H1 (cell line): Measurements from ENCODE around the gene RGS21. TPM values are rescaled to one million over a fixed set of nuclear protein-coding genes. Genes with fewer than 3 reads are reported as not detected.

Experiments
- CTCF ChIA-PET: fragments of 300-600 bp; sonication (Branson Sonifier 250); formaldehyde crosslinking; loops from one replicate; lab custom pipeline; 2021; ENCODE audit not compliant: partially characterized antibody; lab: Charles Lee
- POLR2A ChIA-PET: fragments of 300-600 bp; sonication (Branson Sonifier 250); formaldehyde crosslinking; loops from one replicate; lab custom pipeline; 2021; ENCODE audit warnings: inconsistent platforms; ENCODE audit not compliant: partially characterized antibody; lab: Charles Lee
- DNase-seq, 2 experiments: peaks; one replicate each; pipeline versions ENCODE4 v3.0.0 to v3.0.0-alpha.2; 2010 to 2022; ENCODE audit warnings: low spot score in 2 of 2, low read depth in 1 of 2, mixed read lengths in 1 of 2
- FAIRE-seq: peaks from 2 replicates; lab custom pipeline; 2011; peaks lifted over from hg19 to GRCh38; lab: Jason Lieb, UNC
- H2AFZ ChIP-seq: 2 replicates; pipeline ENCODE4 v1.8.1; 2012; ENCODE audit warnings: low read length, inconsistent platforms
- H2AK5ac ChIP-seq: 2 replicates; pipeline ENCODE4 v1.6.1; 2013; ENCODE audit warnings: low read depth, low read length
- H2BK120ac ChIP-seq: replicated peaks from 2 replicates; pipeline ENCODE3; 2013; ENCODE audit warnings: low read depth, low read length, inconsistent platforms
- H2BK12ac ChIP-seq: 2 replicates; pipeline ENCODE4 v1.6.1; 2013; ENCODE audit warnings: low read depth, low read length
- H2BK15ac ChIP-seq: 2 replicates; pipeline ENCODE4 v1.6.1; 2013; ENCODE audit warnings: low read length
- H2BK20ac ChIP-seq: 2 replicates; pipeline ENCODE4 v1.6.1; 2013; ENCODE audit warnings: low read length
- H2BK5ac ChIP-seq: 2 replicates; pipeline ENCODE4 v1.6.1; 2013; ENCODE audit warnings: low read depth, low read length
- H3K14ac ChIP-seq: 2 replicates; pipeline ENCODE4 v1.6.1; 2013; ENCODE audit warnings: inconsistent platforms; ENCODE audit not compliant: insufficient read length
- H3K18ac ChIP-seq: 2 replicates; pipeline ENCODE4 v1.6.1; 2013; ENCODE audit warnings: low read length; ENCODE audit errors: extremely low read depth
- H3K23ac ChIP-seq: 2 replicates; pipeline ENCODE4 v1.6.1; 2013; ENCODE audit warnings: inconsistent platforms; ENCODE audit not compliant: insufficient read length
- H3K23me2 ChIP-seq: 2 replicates; pipeline ENCODE4 v1.6.1; 2013; ENCODE audit warnings: low read depth, low read length
- H3K27ac ChIP-seq: 2 replicates; pipeline ENCODE4 v1.6.1; 2011; ENCODE audit warnings: low read depth, low read length, inconsistent platforms
- H3K27me3 ChIP-seq, 4 experiments: replicated peaks in 1 of 4; 1 replicate in 1 of 4; 2 replicates in 3 of 4; pipeline versions ENCODE4 v1.6.1 to v1.8.1; 2011 to 2013; ENCODE audit warnings: low read length in 3 of 4, mild to moderate bottlenecking in 3 of 4, inconsistent platforms in 2 of 4, mixed read lengths in 2 of 4, moderate library complexity in 1 of 4; ENCODE audit not compliant: control insufficient read depth in 3 of 4, insufficient read depth in 3 of 4; ENCODE audit errors: extremely low read depth in 1 of 4
- H3K36me3 ChIP-seq, 4 experiments: 2 replicates each; pipeline versions ENCODE4 v1.6.1 to v1.8.1; 2011 to 2013; ENCODE audit warnings: mild to moderate bottlenecking in 4 of 4, low read length in 3 of 4, moderate library complexity in 2 of 4, control low read depth in 1 of 4, inconsistent platforms in 1 of 4; ENCODE audit not compliant: insufficient read depth in 4 of 4, control insufficient read depth in 2 of 4
- H3K4ac ChIP-seq: replicated peaks from 2 replicates; pipeline ENCODE3; 2013; ENCODE audit warnings: low read length, low read depth, mixed read lengths, inconsistent platforms; ENCODE audit not compliant: insufficient read length
- H3K4me1 ChIP-seq, 4 experiments: replicated peaks in 1 of 4; 1 replicate in 1 of 4; 2 replicates in 3 of 4; pipeline versions ENCODE4 v1.6.1 to v1.8.1; 2011 to 2013; ENCODE audit warnings: low read length in 3 of 4, inconsistent platforms in 2 of 4, mixed read lengths in 1 of 4; ENCODE audit not compliant: insufficient read depth in 4 of 4, control insufficient read depth in 3 of 4
- H3K4me2 ChIP-seq, 2 experiments: 2 replicates each; pipeline versions ENCODE4 v1.6.1 to v1.8.1; 2011 to 2013; ENCODE audit warnings: low read depth in 2 of 2, low read length in 2 of 2, control low read depth in 1 of 2, inconsistent platforms in 1 of 2, mild to moderate bottlenecking in 1 of 2; ENCODE audit not compliant: insufficient read depth in 1 of 2
- H3K4me3 ChIP-seq, 4 experiments: fragments of 200-600, 300-600 bp in 1 of 4; sonication (generic), shearing (Covaris generic), sonication (Bioruptor Twin) in 1 of 4; 2 replicates each; pipeline versions ENCODE4 v1.5.1 to v1.8.1; 2011 to 2016; ENCODE audit warnings: low read length in 4 of 4, low read depth in 3 of 4, control low read depth in 2 of 4, inconsistent platforms in 2 of 4, mild to moderate bottlenecking in 2 of 4, mixed read lengths in 1 of 4, moderate library complexity in 1 of 4; ENCODE audit not compliant: insufficient read depth in 2 of 4; ENCODE audit errors: extremely low read depth in 1 of 4
- H3K56ac ChIP-seq: replicated peaks from 2 replicates; pipeline ENCODE3; 2013; ENCODE audit warnings: low read depth, mild to moderate bottlenecking, mixed read lengths, low read length, inconsistent platforms; ENCODE audit not compliant: insufficient read length
- H3K79me1 ChIP-seq: 2 replicates; pipeline ENCODE4 v1.6.1; 2013; ENCODE audit warnings: low read depth, low read length, control low read depth
- H3K79me2 ChIP-seq, 2 experiments: 2 replicates each; pipeline versions ENCODE4 v1.6.1 to v1.8.1; 2012 to 2013; ENCODE audit warnings: low read length in 2 of 2, mild to moderate bottlenecking in 2 of 2, inconsistent platforms in 1 of 2; ENCODE audit not compliant: insufficient read depth in 2 of 2, control insufficient read depth in 1 of 2
- H3K9ac ChIP-seq, 4 experiments: replicated peaks in 1 of 4; 1 replicate in 1 of 4; 2 replicates in 3 of 4; pipeline versions ENCODE4 v1.6.1 to v1.8.1; 2011 to 2013; ENCODE audit warnings: low read depth in 3 of 4, low read length in 3 of 4, control low read depth in 2 of 4, mild to moderate bottlenecking in 2 of 4, moderate library complexity in 2 of 4, inconsistent platforms in 1 of 4; ENCODE audit errors: extremely low read depth in 1 of 4
- H3K9me3 ChIP-seq, 2 experiments: 2 replicates each; pipeline versions ENCODE4 v1.6.1 to v1.8.1; 2012 to 2013; ENCODE audit warnings: mild to moderate bottlenecking in 2 of 2, moderate library complexity in 2 of 2, control low read depth in 1 of 2, inconsistent platforms in 1 of 2, low read depth in 1 of 2, low read length in 1 of 2, mixed read lengths in 1 of 2; ENCODE audit not compliant: insufficient read depth in 2 of 2
- H4K20me1 ChIP-seq, 2 experiments: replicated peaks in 1 of 2; 2 replicates each; pipeline versions ENCODE3 to v1.8.1; 2011 to 2013; ENCODE audit warnings: inconsistent platforms in 2 of 2, low read length in 2 of 2, mild to moderate bottlenecking in 1 of 2; ENCODE audit not compliant: insufficient read depth in 2 of 2, control insufficient read depth in 1 of 2
- H4K5ac ChIP-seq: 2 replicates; pipeline ENCODE4 v1.6.1; 2013; ENCODE audit warnings: low read length, low read depth, mixed read lengths, inconsistent platforms; ENCODE audit not compliant: insufficient read length
- H4K8ac ChIP-seq: 2 replicates; pipeline ENCODE4 v1.8.0; 2013; ENCODE audit warnings: mild to moderate bottlenecking, moderate library complexity, low read length, inconsistent platforms; ENCODE audit not compliant: insufficient read depth; ENCODE audit errors: extremely low read depth
- H4K91ac ChIP-seq: replicated peaks from 2 replicates; pipeline ENCODE3; 2013; ENCODE audit warnings: low read length, mixed read lengths, inconsistent platforms; ENCODE audit not compliant: insufficient read length
- CTBP2 ChIP-seq: IDR thresholded peaks from 2 replicates; pipeline ENCODE4 v1.7.0; 2011; ENCODE audit warnings: borderline replicate concordance, mild to moderate bottlenecking, moderate library complexity, mixed read lengths, low read length; ENCODE audit not compliant: insufficient read depth, insufficient read length
- SRF ChIP-seq: IDR thresholded peaks from 2 replicates; pipeline ENCODE4 v1.6.1; 2011; ENCODE audit warnings: mild to moderate bottlenecking, low read depth, low read length, moderate library complexity
- TCF12 ChIP-seq: IDR thresholded peaks from 2 replicates; pipeline ENCODE4 v1.6.1; 2011; ENCODE audit warnings: low read depth, mild to moderate bottlenecking, low read length
- WGBS, 2 experiments: shearing (Covaris generic) in 1 of 2; methylation state at CpG; one replicate each; pipeline versions ENCODE4 v1.1.6 to v1.1.7; 2013 to 2015; ENCODE audit warnings: low lambda C conversion rate in 2 of 2, mixed read lengths in 2 of 2, inconsistent platforms in 1 of 2, low coverage in 1 of 2, missing lambda C conversion rate in 1 of 2; ENCODE audit not compliant: insufficient replicate concordance in 2 of 2, insufficient coverage in 1 of 2, insufficient read length in 1 of 2; ENCODE audit errors: extremely low coverage in 1 of 2, missing lambda C conversion rate in 1 of 2; 5-methylcytosine and 5-hydroxymethylcytosine counted together
- polyA plus RNA-seq, 7 experiments: library from polyadenylated mRNA; depleted of rRNA in 3 of 7; stranded (reverse) in 5 of 7; unstranded in 2 of 7; fragments of >200 nt in 5 of 7; fragments of 200-250 nt in 2 of 7; gene quantifications; 1 replicate in 5 of 7; 2 replicates in 1 of 7; 4 replicates in 1 of 7; pipeline versions ENCODE4 v1.2.1 to v1.2.3, GENCODE V29; 2011 to 2013; ENCODE audit warnings: missing spikeins in 2 of 7, mixed read lengths in 2 of 7
- total RNA-seq: library from RNA; stranded (reverse); fragmentation: NEBNext Ultra II Directional; extraction: Animal tissue kit (Norgen Biotek cat#: 25700); gene quantifications from 2 replicates; pipeline ENCODE4 v1.2.1, GENCODE V29; 2021

Gene RGS21
- total and polyA plus RNA-seq, 2 of the 8 experiments (the other 6 are each of a cell fraction or from before 2014, with no cell fraction given): not detected

- Histone ChIP-seq H2BK20ac (no peak overlapping the region), H3K79me2 (no peaks in the 10 kb centered on the region), H2AFZ (no peak overlapping the region), H3K18ac (no peak overlapping the region), H3K36me3 (no peaks in the 10 kb centered on the region), H3K27me3 (no peaks in the 10 kb centered on the region), H2BK120ac (no peak overlapping the region), H3K4ac (no peak overlapping the region), H3K4me2 (no peak overlapping the region), H4K20me1 (no peaks in the 10 kb centered on the region), H2BK5ac (no peak overlapping the region), H3K23ac (no peak overlapping the region), H3K56ac (no peak overlapping the region), H3K14ac (no peak overlapping the region), H3K23me2 (no peaks in the 10 kb centered on the region), H3K9ac (no peak overlapping the region), H3K4me3 (no peak overlapping the region), H3K4me1 (no peaks in the 10 kb centered on the region), H2BK15ac (no peak overlapping the region), H3K27ac (no peak overlapping the region), H4K5ac (no peak overlapping the region), H3K79me1 (no peaks in the 10 kb centered on the region), H2AK5ac (no peak overlapping the region), H4K91ac (no peak overlapping the region), H2BK12ac (no peak overlapping the region), H4K8ac (no peak overlapping the region), H3K9me3 (0 out of 4 replicates have a peak, but pooled peaks cover 0 to under 1% of the 10 kb centered on the region in 2 experiments)
- DNase-seq: no peak
- WGBS, 2 experiments: 86% methylated on average over 1 of the region's 1 CpG; no CpG with 5 or more reads in 1 of the 2 experiments
- CTCF ChIA-PET: no interaction called here
- FAIRE-seq: no peak
- POLR2A ChIA-PET: no interaction called here
- TF ChIP-seq CTBP2: no peak
- TF ChIP-seq TCF12: no peak
- no peak for TF ChIP-seq SRF
Observed at GRCh38 chr1:192303029-192303428, 13.8 kb upstream of the RGS21 start.
